ENCODE measurements around the gene ITPR2. TPM values are rescaled to one million over a fixed set of nuclear protein-coding genes. Genes with fewer than 3 reads are reported as not detected.

The ITPR2 gene
- total RNA-seq, 1 experiment from 2014 or later: 4.0 TPM

DNA sequence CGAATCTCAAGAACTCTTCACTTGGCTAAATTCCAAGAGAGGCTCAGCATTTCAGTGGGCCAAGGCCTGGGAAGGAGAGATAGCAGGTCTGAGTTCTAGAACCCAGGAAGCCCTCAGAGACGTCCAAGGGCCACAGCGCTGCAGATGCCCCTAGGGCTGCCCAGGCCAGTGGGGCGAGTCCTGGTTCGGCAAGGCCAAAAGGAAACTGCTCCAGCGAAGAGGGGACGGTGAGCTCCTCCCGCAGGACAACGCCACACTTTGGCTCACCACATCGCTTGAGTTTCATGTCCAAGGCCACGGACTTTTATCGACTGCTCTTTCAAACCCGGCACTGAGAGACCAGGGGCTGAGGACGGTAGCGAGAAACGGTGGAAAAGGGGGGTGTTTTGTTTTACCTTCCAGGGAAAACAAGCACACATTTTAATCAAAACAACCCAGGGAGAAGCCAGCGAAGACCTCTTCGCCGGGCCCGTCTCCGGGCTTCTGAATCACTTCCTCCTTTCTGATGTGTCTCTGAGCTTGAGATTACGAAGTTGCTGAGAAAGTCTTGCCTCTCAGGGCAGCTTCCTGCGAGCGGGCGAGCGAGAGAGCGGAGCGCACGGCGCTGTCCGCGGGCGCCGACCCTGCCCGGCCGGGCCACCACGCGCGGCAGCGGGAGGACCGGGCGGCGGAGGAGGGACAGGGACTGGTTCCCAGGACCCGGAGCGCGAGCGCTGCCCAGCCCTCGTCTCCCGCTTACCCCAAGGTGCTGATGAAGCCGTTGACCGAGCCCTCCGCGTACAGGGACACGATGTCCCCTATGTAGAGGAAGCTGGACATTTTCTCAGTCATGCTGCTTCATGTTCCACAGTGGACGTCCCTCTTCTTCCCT, 808 bp downstream of the ITPR2 start:
- peak overlapping the region; percentile 49 for H3K9ac ChIP-seq (ENCODE audit: low read length)
- TF ChIP-seq, protein P1, sequence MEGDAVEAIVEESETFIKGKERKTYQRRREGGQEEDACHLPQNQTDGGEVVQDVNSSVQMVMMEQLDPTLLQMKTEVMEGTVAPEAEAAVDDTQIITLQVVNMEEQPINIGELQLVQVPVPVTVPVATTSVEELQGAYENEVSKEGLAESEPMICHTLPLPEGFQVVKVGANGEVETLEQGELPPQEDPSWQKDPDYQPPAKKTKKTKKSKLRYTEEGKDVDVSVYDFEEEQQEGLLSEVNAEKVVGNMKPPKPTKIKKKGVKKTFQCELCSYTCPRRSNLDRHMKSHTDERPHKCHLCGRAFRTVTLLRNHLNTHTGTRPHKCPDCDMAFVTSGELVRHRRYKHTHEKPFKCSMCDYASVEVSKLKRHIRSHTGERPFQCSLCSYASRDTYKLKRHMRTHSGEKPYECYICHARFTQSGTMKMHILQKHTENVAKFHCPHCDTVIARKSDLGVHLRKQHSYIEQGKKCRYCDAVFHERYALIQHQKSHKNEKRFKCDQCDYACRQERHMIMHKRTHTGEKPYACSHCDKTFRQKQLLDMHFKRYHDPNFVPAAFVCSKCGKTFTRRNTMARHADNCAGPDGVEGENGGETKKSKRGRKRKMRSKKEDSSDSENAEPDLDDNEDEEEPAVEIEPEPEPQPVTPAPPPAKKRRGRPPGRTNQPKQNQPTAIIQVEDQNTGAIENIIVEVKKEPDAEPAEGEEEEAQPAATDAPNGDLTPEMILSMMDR (conservative IDR thresholded peaks at IDR 0.05; ENCODE audit: low read depth, low read length): peak; percentile 43
- no peak for TF ChIP-seq EZH2phosphoT487 (IDR thresholded peaks at IDR 0.05; ENCODE audit: borderline replicate concordance, low read length)
- H3K79me2 ChIP-seq (ENCODE audit: low read length): 0 out of 2 replicates have a peak, but pooled peaks cover 6% of the 10 kb centered on the region
- H3F3A ChIP-seq (ENCODE audit: low read length, unreplicated experiment): no peaks in the 10 kb centered on the region
- peaks cover 6% of the 10 kb centered on the region; the same call in 1 of the 2 replicates for H3K4me1 ChIP-seq (ENCODE audit: insufficient read depth, low read length)
- ChIA-PET CTCF (interaction anchor here (0.6 to 1.4 kb wide), 8 partner anchors 9 to 631 kb away, joined by 3 to 7 read pairs (median 4); no protein-coding TSS in a partner anchor), POLR2A (ENCODE audit: unreplicated experiment) (interaction anchor here (0.5 to 0.7 kb wide), 4 partner anchors 9 to 987 kb away, joined by 3 to 12 read pairs (median 4); no protein-coding TSS in a partner anchor)
- intact Hi-C loops (cut with micrococcal nuclease): loop anchor here (1.0 to 5.0 kb wide), 4 partner anchors 41 to 127 kb away; no protein-coding TSS in a partner anchor
- no peaks in the 10 kb centered on the region for H3K36me3 ChIP-seq (ENCODE audit: low read depth, low read length)
- H3K9me2 ChIP-seq (replicated peaks; ENCODE audit: low read length): no peaks in the 10 kb centered on the region
- H3K27me3 ChIP-seq (ENCODE audit: low read length): no peaks in the 10 kb centered on the region
- peak overlapping the region; percentile 94 for H3K4me2 ChIP-seq (ENCODE audit: low read length)
- peak overlapping the region; percentile 81 for H3K4me3 ChIP-seq (ENCODE audit: low read length)
- peak; percentile 66 for ATAC-seq
- peak; percentile 87 for DNase-seq
- TSS peak; percentile 43 for BruUV-seq (replicated peaks)
- H4K20me1 ChIP-seq (ENCODE audit: low read length): no peaks in the 10 kb centered on the region
- H2AFZ ChIP-seq (ENCODE audit: low read length): peak overlapping the region; percentile 100
- peak overlapping the region; percentile 53 for H3K27ac ChIP-seq (ENCODE audit: low read length)
- H3K9me3 ChIP-seq (ENCODE audit: low read length): no peaks in the 10 kb centered on the region

DNA sequence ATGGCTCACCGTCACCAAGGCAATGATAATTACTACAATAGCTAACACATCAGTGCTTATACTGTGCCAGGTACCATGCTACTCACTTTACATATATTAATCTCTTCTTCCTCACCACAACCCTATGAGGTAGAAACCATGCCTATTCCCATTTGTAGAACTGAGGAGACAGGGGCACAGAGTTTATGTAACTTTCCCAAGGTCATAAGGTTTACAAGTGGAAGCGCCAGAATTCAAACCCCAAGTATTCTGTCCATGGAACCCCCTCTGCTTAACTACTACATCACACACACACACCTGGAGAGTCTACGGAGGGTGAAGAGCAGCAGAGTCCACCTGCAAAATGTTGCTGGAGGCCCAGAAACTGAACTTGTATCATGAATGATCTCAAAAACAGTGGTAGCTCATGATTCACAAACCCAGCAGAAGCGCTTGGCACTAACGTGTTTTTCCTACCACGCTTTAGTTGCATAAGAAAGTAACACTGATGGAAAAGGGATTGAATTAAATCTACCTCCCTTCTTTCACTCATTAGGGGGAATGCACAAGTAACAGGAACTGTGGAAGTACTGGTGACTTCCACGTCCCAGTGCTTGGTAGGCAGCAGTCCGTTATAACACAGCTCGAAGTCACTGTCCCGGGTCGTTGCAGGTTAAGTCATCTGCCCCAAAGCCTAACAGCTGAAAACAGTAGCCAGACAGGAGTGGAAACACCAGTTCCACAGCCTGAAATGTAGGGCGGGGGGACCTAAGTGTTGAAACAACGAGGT, 2.0 kb downstream of the ITPR2 start:
- intact Hi-C loops (cut with micrococcal nuclease): loop anchor here (5.0 kb wide), 1 partner anchor 109 kb away; no protein-coding TSS in a partner anchor
- no TSS peak for BruUV-seq (replicated peaks)
- Histone ChIP-seq H3K9ac (ENCODE audit: low read length) (no peak overlapping the region), H3K4me1 (ENCODE audit: insufficient read depth, low read length) (peaks cover 6% of the 10 kb centered on the region; the same call in 1 of the 2 replicates), H3K79me2 (ENCODE audit: low read length) (0 out of 2 replicates have a peak, but pooled peaks cover 6% of the 10 kb centered on the region), H3K9me3 (ENCODE audit: low read length) (no peaks in the 10 kb centered on the region), H3K4me3 (ENCODE audit: low read length) (no peak overlapping the region), H3K27me3 (ENCODE audit: low read length) (no peaks in the 10 kb centered on the region), H3F3A (ENCODE audit: low read length, unreplicated experiment) (no peaks in the 10 kb centered on the region), H4K20me1 (ENCODE audit: low read length) (no peaks in the 10 kb centered on the region), H3K36me3 (ENCODE audit: low read depth, low read length) (no peaks in the 10 kb centered on the region), H3K9me2 (replicated peaks; ENCODE audit: low read length) (no peaks in the 10 kb centered on the region), H3K27ac (ENCODE audit: low read length) (no peak overlapping the region), H3K4me2 (ENCODE audit: low read length) (peak overlapping the region; percentile 4; the same call in 1 of the 2 replicates), H2AFZ (ENCODE audit: low read length) (no peak overlapping the region)
- CTCF ChIA-PET: no interaction called here
- TF ChIP-seq EZH2 (IDR thresholded peaks at IDR 0.05; ENCODE audit: low read length, unreplicated experiment) (no peak), EZH2phosphoT487 (IDR thresholded peaks at IDR 0.05; ENCODE audit: borderline replicate concordance, low read length) (no peak)
- TF ChIP-seq, protein P1 (conservative IDR thresholded peaks at IDR 0.05; ENCODE audit: low read depth, low read length): no peak
- ATAC-seq (no peak), DNase-seq (no peak)
- POLR2A ChIA-PET (ENCODE audit: unreplicated experiment): interaction anchor here (0.5 kb wide), 1 partner anchor 67 kb away, joined by 4 read pairs; no protein-coding TSS in a partner anchor

Measured in PC-3 (cell line).